GM12874 (cell line): ENCODE data around the gene C16orf89.

Source experiments
- CTCF ChIP-seq: IDR thresholded peaks from 2 replicates; pipeline ENCODE4 v1.5.1; 2011; ENCODE audit warnings: low read depth, mild to moderate bottlenecking, control low read depth, low read length, moderate library complexity; ENCODE audit not compliant: insufficient read depth

The C16orf89 gene

GRCh38 chr16:5041600-5042133 is 24.1 kb downstream of the C16orf89 start:
- TF ChIP-seq CTCF = no peak

GRCh38 chr16:5040451-5040850 is 25.3 kb downstream of the C16orf89 start:
- TF ChIP-seq CTCF = no peak

GRCh38 chr16:5036228-5037156 is 29.3 kb downstream of the C16orf89 start:
- TF ChIP-seq CTCF = no peak

- TF ChIP-seq CTCF = no peak
These were observed 29.9 kb downstream of the C16orf89 start for GRCh38 chr16:5035909-5036227.

GRCh38 chr16:5034167-5034523 is 31.6 kb downstream of the C16orf89 start:
- TF ChIP-seq CTCF = no peak

GRCh38 chr16:5033256-5034166 is 32.2 kb downstream of the C16orf89 start, which contains the start of gene NAGPA:
TSS of gene NAGPA (minus strand) at chr16:5033935. CDS start at chr16:5033914, 21 bp downstream.
- no peak for TF ChIP-seq CTCF

GRCh38 chr16:5032748-5033167 is 33.0 kb downstream of the C16orf89 start:
- no peak for TF ChIP-seq CTCF
